HepG2 (cell line): ENCODE measurements around the gene ICE1. TPM values are rescaled to one million over a fixed set of nuclear protein-coding genes. Genes with fewer than 3 reads are reported as not detected.

Experiments
- HMGXB3 ChIP-seq: sonication (generic); formaldehyde crosslinking; IDR thresholded peaks from 2 replicates; pipeline ENCODE4 v1.4.0; 2020; ENCODE audit warnings: missing genetic modification reagents, borderline replicate concordance
- POLR2AphosphoS5 ChIP-seq: IDR thresholded peaks from 2 replicates; pipeline ENCODE4 v1.6.1; 2012; ENCODE audit warnings: low read depth, low read length
- ZBTB26 ChIP-seq: IDR thresholded peaks from 2 replicates; pipeline ENCODE4 v1.6.1; 2016; ENCODE audit warnings: missing compliant biosample characterization, missing genetic modification reagents, borderline replicate concordance
- ZBTB40 ChIP-seq, 2 experiments: fragments of 450-650 bp in 1 of 2; sonication (generic) in 1 of 2; formaldehyde crosslinking in 1 of 2; IDR thresholded peaks; 2 replicates each; pipeline versions ENCODE4 v1.6.1 to v1.8.0; 2016 to 2022; ENCODE audit warnings: antibody characterized with exemption in 1 of 2, mild to moderate bottlenecking in 1 of 2, missing genetic modification reagents in 1 of 2
- ZNF143 ChIP-seq: sonication (generic); formaldehyde crosslinking; IDR thresholded peaks from 2 replicates; pipeline ENCODE4 v1.4.0; 2020; ENCODE audit warnings: missing genetic modification reagents
- ZNF207 ChIP-seq: fragments of 450-650 bp; IDR thresholded peaks from 2 replicates; pipeline ENCODE4 v1.6.1; 2016; ENCODE audit warnings: antibody characterized with exemption, borderline replicate concordance
- ZNF280B ChIP-seq: sonication (generic); formaldehyde crosslinking; IDR thresholded peaks from 2 replicates; pipeline ENCODE4 v1.5.0; 2020; ENCODE audit warnings: missing genetic modification reagents, mild to moderate bottlenecking, borderline replicate concordance
- ZNF788 ChIP-seq: sonication (generic); formaldehyde crosslinking; IDR thresholded peaks from 2 replicates; pipeline ENCODE4 v1.5.0; 2020; ENCODE audit warnings: mild to moderate bottlenecking, missing genetic modification reagents, borderline replicate concordance
- ZNF792 ChIP-seq: IDR thresholded peaks from 2 replicates; pipeline ENCODE4 v1.6.1; 2016
- polyA plus RNA-seq, 8 experiments: library from polyadenylated mRNA; depleted of rRNA in 3 of 8; stranded (reverse) in 7 of 8; unstranded in 1 of 8; fragments of >200 nt; fragmentation: Illumina TruSeq in 4 of 8; extraction: Trizol in 4 of 8; gene quantifications; 2 replicates each; pipeline versions ENCODE4 v1.2.1 to v1.2.3, GENCODE V29; 2011 to 2016; ENCODE audit warnings: low read depth in 4 of 8, missing spikeins in 1 of 8, mixed read lengths in 1 of 8; ENCODE audit not compliant: insufficient read depth in 1 of 8
- total RNA-seq, 5 experiments: library from RNA; depleted of rRNA; stranded (reverse); fragments of >200 nt; fragmentation: Illumina TruSeq; extraction: Trizol; gene quantifications; 2 replicates each; pipeline ENCODE4 v1.2.3, GENCODE V29; 2016; ENCODE audit warnings: low read depth in 1 of 5

ICE1 gene
- total and polyA plus RNA-seq, 2 of the 13 experiments (the other 11 are each of a cell fraction or from before 2014, with no cell fraction given), result 9.1 to 27.6 TPM

- TF ChIP-seq ZBTB40 (IDR thresholded peaks at IDR 0.05) (no peak), ZBTB40 (CRISPR knock-in tag; IDR thresholded peaks at IDR 0.05) (peak; percentile 81), POLR2AphosphoS5 (peak; percentile 63), ZNF207 (no peak), ZNF143 (CRISPR knock-in tag) (peak; percentile 92), ZNF280B (peak; percentile 84), ZBTB26 (CRISPR knock-in tag) (no peak), HMGXB3 (CRISPR knock-in tag) (peak; percentile 76; the same call in 1 of the 2 replicates), ZNF792 (CRISPR knock-in tag) (peak; percentile 77; the same call in 1 of the 2 replicates), ZNF788 (CRISPR knock-in tag) (peak; percentile 91; the same call in 1 of the 2 replicates)
Measured at GRCh38 chr5:5421961-5422818, at the start of gene ICE1 (continued).
